ENCODE results near the gene CSTPP1.

The CSTPP1 gene

DNA sequence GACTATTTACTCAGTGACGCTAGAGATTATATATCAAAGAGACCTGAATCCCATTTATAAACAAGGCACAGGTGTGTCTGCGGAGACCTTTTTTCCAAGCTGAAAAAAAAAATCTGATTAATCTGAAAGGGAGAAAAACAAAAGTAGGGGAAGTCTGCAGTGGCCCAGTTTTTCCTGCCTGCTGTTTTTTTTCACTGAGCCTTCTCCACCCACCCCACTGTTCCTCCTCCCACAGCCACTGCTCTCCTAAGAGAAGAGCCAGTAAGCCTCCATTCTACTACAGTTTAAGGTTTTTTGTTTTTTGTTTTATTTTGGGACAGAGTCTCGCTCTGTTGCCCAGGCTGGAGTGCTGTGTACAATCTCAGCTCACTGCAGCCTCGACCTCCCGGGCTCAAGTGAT, 221.7 kb downstream of the CSTPP1 start:
- no peak for DNase-seq (ENCODE audit: low read depth in 2 of 2)

GRCh38 chr11:47160753-47161133, 224.2 kb downstream of the CSTPP1 start:
- no peak for DNase-seq (ENCODE audit: low read depth in 2 of 2)

- DNase-seq (ENCODE audit: low read depth in 2 of 2) = peak; percentile 33 to 50
Observed at GRCh38 chr11:47161134-47161854, 224.7 kb downstream of the CSTPP1 start.

DNA sequence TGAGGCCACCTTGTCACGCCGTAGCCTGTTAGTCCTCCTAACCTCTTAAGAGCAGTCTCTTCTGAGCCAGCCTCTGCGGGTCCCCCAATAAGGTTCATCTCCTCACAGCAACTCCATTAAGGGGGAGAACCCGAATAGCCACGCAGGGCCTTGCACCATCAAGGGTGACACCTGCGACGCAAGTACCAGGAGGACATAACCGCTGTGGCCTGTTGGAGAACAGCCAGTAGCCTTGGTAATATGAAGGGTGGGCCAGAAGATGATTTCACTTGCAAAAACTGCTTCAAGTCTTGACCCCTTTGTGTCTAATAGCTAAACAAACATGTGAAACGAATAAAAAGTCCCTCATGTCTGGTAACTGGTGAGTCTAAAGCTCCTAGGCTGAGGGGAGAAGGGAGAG, 225.3 kb downstream of the CSTPP1 start:
- no peak for DNase-seq (ENCODE audit: low read depth in 2 of 2)

GRCh38 chr11:47162426-47162825, 225.9 kb downstream of the CSTPP1 start:
- no peak for DNase-seq (ENCODE audit: low read depth in 2 of 2)

DNA sequence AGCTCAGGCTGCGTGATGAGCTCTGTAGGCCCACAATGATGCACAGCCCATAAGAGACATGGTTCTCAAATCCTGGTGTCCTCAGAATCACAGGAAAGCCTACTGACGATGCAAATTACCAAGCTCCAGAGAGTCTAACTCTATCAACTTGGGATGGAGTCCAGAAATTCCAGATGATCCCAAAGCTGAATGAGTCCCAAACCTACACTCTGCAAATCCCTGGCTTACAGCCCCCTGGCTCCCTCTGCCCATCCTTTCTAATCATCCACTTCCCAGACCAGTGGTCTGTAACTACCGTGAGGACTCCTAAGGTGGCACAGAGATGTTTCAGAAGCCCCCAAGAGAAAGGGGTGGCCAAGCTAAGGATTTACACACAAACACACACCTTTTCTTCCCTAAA, 226.6 kb downstream of the CSTPP1 start:
- DNase-seq (ENCODE audit: low read depth in 2 of 2) = no peak

- no peak for DNase-seq (ENCODE audit: low read depth in 2 of 2)
Observed at GRCh38 chr11:47163898-47164297, 227.3 kb downstream of the CSTPP1 start.

- no peak for DNase-seq (ENCODE audit: low read depth in 2 of 2)
Observed at GRCh38 chr11:47164321-47164720, 227.8 kb downstream of the CSTPP1 start.

DNA sequence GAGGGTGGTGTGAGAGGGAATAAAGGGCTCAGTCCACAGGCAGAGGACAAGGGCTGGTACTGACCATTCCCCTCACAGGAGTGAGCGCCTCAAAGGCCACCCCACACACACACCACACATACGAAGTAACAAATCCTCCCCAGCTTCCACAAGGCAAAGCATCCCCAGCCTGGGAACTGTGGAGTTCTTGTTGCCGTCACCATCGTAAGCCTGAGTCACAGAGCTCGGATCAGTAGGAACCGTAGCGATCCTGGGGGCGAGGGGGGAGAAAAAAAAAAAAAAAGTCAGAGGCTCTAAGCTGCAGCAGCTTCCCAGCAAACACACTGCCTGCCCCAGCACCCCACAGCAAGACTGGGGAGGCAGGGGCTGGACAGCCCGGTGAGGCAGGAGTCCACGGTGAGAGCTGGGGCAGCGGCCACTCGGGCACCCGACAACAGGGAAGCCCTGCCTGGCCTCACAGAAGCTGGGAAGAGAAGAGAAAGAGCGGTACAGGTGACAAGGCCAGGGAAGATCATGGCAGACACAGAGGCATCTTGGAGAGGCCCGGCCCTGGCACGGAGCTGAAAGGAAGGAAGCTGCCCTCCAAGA, 228.8 kb downstream of the CSTPP1 start:
- DNase-seq (ENCODE audit: low read depth in 2 of 2) = no peak

GRCh38 chr11:47166368-47166767, 229.8 kb downstream of the CSTPP1 start:
- DNase-seq (ENCODE audit: low read depth in 2 of 2) = no peak

- DNase-seq (ENCODE audit: low read depth in 2 of 2) = no peak
Observed at GRCh38 chr11:47171061-47171838, 234.7 kb downstream of the CSTPP1 start.

DNA sequence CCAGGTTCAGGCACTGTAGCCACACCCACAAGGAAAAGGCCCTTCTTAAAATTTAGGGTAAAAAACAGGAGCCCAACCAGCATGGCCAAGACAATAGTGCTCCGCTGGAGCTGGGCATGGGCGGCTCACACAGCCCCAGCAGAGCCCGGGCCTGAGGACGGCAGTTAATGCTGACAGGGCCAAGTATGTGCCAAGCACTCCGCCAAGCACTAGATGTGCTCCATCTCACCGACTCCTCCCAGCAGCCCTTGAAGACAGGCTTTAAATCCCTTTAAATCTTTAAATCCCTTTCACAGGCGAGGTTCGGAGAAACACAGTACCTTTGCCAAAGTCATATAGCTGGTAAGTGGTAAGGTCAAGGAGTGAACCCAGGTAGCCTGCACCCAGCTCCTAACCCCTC, 235.3 kb downstream of the CSTPP1 start:
- no peak for DNase-seq (ENCODE audit: low read depth in 2 of 2)

DNA sequence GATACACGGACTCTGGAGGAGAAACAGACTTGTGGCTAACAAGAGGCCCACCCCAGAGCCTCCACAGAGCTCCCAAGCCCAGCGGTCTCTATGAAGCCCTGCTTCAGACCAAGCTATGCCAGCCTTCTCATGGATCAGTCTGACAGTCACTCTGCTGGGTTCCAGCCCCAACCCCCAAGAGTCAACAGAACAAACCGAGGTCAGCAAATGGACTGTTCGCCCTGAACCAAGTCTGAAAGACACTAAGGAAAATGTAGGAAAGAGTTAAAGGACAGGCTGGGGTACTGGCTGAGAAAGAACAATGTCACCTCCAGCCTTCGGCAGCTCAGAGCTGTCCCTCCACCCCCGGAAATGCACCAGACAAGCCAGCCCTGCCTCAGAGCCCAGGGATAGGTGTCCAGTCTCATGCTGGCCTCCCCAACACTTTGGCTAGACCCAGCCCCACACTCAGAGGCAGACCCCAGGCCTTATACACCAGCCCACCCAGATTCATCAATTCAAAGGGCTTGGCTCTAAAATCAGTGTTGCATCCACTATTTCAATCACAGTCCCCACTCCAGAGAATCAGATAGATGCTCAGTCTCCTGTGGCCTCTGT, 236.3 kb downstream of the CSTPP1 start:
- DNase-seq (ENCODE audit: low read depth in 2 of 2) = no peak

- DNase-seq (ENCODE audit: low read depth in 2 of 2) = no peak
Observed at GRCh38 chr11:47175746-47176327, 239.3 kb downstream of the CSTPP1 start.

DNA sequence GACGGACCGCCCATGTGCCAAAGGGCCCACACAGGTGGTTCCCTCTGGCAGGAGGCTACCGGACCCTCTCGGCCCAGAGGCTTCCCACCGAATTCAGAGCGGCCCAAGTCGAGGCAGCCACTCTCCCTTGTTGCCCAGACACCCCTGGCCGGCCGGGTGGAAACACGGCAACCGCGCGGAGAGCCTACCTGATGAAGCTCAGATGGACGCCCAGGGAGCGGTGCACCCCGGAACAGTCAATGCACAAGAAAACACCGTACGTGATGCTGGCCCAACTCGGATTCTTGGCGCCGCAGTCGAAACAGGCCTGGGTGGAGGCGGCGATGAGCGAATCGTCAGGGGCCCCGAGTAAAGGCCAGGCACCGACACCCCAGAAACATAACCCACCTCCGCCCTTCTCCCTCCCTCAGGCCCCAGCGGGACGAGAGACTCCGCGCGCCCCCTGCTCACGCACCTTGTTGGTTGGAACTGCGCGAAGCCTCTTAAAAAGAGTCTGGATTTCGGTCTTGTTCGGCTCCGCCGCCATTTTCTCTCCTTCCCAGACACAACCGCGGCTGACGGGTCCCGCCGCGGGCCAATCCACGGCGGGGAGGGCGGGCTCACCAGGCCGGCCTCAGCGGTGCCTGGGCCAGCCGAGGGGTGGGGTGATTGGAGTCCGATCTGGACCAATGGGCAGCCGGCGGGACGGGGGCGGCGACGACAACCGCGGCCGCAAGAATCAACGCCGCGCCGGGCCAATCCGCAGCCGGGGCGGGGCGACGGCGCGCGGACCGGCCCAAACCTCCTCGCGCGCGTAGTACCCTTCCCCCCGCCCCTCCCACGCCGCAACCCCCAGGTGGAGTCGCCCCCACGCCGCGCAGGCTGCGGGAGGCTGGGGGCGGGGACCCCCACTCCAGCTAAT, 240.0 kb downstream of the CSTPP1 start, which contains the start of gene ARFGAP2:
ARFGAP2 (minus strand) TSS at position 552 of the 901 bp plus-strand sequence; CDS start at position 526, 26 bp downstream.
- DNase-seq (ENCODE audit: low read depth in 2 of 2) = peak; percentile 92 to 96

DNA sequence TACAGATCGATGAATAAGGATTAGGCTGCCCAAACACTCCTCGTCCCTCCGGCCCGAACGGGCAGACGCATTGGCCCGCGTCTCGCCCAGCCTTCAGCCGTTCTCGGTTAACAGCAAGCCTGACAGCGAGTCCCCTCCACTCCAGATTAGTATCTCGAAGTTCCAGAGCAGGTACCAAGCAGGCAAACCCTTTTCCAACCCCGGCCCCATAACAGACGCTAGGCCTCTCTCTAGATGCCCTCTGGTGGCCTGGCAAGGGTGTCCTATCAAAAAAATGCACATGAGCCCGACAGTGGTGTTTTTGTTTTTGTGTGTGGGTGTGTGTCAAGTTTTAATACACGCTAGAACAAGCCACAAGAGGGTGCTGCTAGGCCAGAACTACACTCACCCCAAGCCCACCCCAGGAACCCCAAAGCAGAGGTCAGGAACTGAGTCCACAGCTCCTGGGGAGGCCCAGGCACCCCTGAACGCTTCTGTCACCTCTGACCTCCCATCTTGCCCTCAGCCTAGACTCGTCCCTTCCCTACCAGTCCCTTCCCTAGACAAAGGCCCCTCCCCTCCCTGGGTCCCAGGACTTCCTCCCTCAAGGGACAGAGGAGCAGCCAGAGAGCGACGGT, 240.8 kb downstream of the CSTPP1 start:
- peak; percentile 60 to 64 for DNase-seq (ENCODE audit: low read depth in 2 of 2)

GRCh38 chr11:47177846-47178245, 241.3 kb downstream of the CSTPP1 start:
- DNase-seq (ENCODE audit: low read depth in 2 of 2) = no peak

DNA sequence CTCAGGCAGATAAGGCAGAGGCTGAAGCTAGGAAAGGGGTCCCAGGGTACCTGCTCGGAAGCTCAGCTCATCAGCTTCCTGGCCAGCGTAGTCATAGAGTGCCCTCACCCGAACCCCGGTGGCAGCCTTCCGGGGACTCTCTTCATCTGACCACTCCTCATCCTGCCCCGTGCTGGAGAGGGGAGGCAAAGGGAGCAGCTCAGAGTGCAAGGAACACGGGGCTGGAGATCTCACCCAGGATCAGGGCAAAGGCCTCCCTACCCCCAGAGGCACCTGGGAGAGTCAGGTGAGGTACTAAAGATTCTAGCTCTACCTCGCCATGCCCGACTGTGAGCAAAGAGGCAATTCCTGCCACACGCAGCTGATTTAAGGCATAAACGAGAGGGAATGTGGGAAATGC, 241.8 kb downstream of the CSTPP1 start:
- no peak for DNase-seq (ENCODE audit: low read depth in 2 of 2)

DNA sequence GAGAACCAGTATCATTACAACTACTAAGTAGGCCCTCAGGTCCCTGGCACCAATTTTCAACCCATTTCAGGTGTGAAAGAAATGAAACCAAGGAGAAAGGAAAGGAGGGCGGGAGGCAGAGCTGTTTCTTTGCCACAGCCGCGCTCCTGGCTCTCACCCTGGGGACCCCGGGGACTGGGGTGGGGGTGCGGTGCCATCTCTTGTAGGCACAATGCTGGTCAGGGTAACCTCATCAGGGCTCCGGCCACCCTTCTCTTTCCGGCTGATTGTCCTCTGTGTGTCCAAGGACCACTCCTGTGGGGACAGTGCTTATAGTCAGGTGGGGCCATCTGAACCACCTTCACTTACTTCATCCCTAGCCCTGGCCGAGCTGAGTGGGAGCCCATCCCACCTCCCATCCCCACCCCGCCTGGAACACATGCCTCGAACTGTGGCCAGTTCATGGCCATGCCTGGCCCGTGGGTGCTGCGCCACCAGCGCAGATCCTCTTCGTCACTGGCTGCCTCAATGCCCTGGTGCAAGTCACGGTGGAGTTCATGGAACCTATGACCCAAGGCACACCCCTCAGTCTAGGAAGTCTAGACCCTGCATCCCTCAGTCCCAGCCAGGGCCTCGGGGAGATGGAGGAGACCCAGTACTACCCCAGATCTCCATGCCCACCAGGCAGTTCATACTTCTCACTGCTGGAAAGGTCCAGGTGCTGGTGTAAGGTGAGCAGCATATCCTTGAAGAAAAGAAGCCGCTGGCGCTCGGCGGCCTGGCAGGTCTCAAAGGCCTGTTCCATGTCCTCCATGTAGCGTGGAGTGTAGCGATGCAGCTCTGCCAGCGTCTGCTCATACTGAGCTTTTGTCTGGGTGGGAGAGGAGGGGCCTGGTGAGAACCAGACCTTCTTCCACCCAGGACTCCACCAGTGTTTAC, 242.4 kb downstream of the CSTPP1 start:
- no peak for DNase-seq (ENCODE audit: low read depth in 2 of 2)

DNA sequence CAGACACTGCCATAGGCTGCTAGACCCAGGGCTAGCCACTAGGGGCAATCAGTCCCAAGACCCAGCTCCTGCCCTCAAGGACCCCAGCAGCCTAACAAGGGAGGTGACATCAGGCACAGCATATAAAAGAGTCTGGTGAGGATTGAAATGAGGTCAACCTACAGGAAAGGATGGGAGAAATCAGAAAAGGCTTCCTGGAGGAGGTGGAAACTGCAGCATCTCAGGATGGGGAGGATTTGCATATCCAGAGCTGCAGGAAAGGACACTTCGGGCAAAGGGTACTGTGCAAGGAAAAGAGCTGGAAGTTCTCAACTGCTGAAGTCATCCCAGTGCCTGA, 243.1 kb downstream of the CSTPP1 start:
- no peak for DNase-seq (ENCODE audit: low read depth in 2 of 2)

Measured in stimulated activated CD4-positive, alpha-beta T cell treated with anti-CD3 and anti-CD28 coated beads, Interleukin-15, amount 100 ng/mL, for 48 hours (primary cell).